ENCODE measurements around the gene CPNE7.

DNA sequence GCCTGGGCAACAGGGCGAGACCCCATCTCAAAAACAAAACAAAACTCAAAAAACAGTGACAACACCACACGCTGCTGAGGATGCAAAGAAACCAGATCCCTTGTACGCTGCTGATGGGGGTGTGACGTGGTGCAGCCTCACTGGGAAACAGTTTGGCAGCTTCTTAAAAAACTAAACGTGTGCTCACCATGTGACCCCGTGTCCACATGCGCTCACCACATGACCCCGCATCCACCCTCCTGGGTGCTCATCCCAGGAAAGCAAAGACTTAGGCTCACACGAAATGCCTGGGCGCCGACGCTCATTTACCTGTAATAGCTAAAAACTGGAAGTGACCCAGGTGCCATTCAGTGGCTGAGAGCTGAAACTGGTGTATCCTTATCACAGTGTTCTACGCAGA is 35.0 kb upstream of the CPNE7 start:
- TF ChIP-seq GATA2 (IDR thresholded peaks at IDR 0.05; ENCODE audit: low read depth, low read length) = no peak
- no peak for TF ChIP-seq GATA3 (IDR thresholded peaks at IDR 0.05; ENCODE audit: low read depth, low read length)
